Body of pancreas (tissue), 4 donors: ENCODE data around the gene ABI3BP. TPM values are rescaled to one million over a fixed set of nuclear protein-coding genes. Genes with fewer than 3 reads are reported as not detected.
A peak's percentile ranks its signal among the peaks of the same experiment; 100 is the strongest.

Experiments used
- ATAC-seq: fragments of 150-250 bp; one replicate; pipeline ENCODE4 v1.9.1; 2016
- DNase-seq, 4 donors: peaks; one replicate each; pipeline ENCODE4 v3.0.0-alpha.2; 2019
- H3K27ac ChIP-seq, 4 donors: fragments of 200-600 bp; sonication (generic); 1 replicate in 3 of 4; 2 replicates in 1 of 4; pipeline versions ENCODE4 v1.5.1 to v1.6.1; 2016 to 2019; ENCODE audit warnings: mild to moderate bottlenecking in 1 of 4, mixed read lengths in 1 of 4, moderate library complexity in 1 of 4
- H3K27me3 ChIP-seq, 2 donors: fragments of 200-600 bp; sonication (generic); one replicate each; pipeline ENCODE4 v1.6.0; 2016; ENCODE audit warnings: mild to moderate bottlenecking in 1 of 2
- H3K36me3 ChIP-seq, 2 donors: fragments of 200-600 bp; sonication (generic); replicated peaks in 1 of 2; 2 replicates each; pipeline ENCODE4 v1.5.1; 2016; ENCODE audit warnings: low read depth in 2 of 2; ENCODE audit not compliant: insufficient read depth in 1 of 2
- H3K4me1 ChIP-seq: fragments of 200-600 bp; sonication (generic); one replicate; pipeline ENCODE4 v1.6.0; 2016
- H3K4me3 ChIP-seq, 2 donors: fragments of 200-600 bp; sonication (generic); 1 replicate in 1 of 2; 2 replicates in 1 of 2; pipeline ENCODE4 v1.5.1; 2016 to 2019
- H3K9me3 ChIP-seq, 3 donors: fragments of 200-600 bp; sonication (generic); 1 replicate in 2 of 3; 2 replicates in 1 of 3; pipeline ENCODE4 v1.5.1; 2016
- POLR2A ChIP-seq, 3 donors: fragments of 450-650 bp; IDR thresholded peaks; one replicate each; pipeline ENCODE4 v1.6.1; 2016; ENCODE audit warnings: antibody characterized with exemption in 3 of 3, mild to moderate bottlenecking in 2 of 3
- WGBS, 2 donors: methylation state at CpG; one replicate each; pipeline ENCODE4 v1.1.5; 2017; 5-methylcytosine and 5-hydroxymethylcytosine counted together
- intact Hi-C: fragments of 100-400 bp; cut with DNase I; formaldehyde crosslinking; loops from one replicate; pipeline ENCODE4 v1.15.1; 2023
- total RNA-seq, 2 donors: library from RNA; depleted of rRNA; stranded (reverse); fragments of >200 nt; gene quantifications; one replicate each; pipeline ENCODE4 v1.1.0, GENCODE V29; 2016
- TF ChIP-seq, protein P1 (sequence below), 7 experiments: fragments of 450-650 bp in 4 of 7; fragments of 200-600 bp in 3 of 7; sonication (generic) in 3 of 7; IDR thresholded peaks; one replicate each; pipeline ENCODE4 v1.5.1; 2016 to 2019; ENCODE audit warnings: antibody characterized with exemption in 7 of 7

The ABI3BP gene
- total RNA-seq, 2 donors from 2014 or later, result 9.3 to 19.8 TPM

- intact Hi-C loops, result no loop called here
- H3K36me3 ChIP-seq, result no peaks in the 10 kb centered on the region
- no peaks in the 10 kb centered on the region for H3K9me3 ChIP-seq
- ATAC-seq (no peak), DNase-seq (no peak)
- peak overlapping the region; percentile 28 to 63 (median 51) for H3K27ac ChIP-seq
- WGBS, 2 donors, result 69 to 71% methylated on average over 3 of the region's 3 CpGs
- no peaks in the 10 kb centered on the region for H3K27me3 ChIP-seq
- no peak overlapping the region for H3K4me3 ChIP-seq
- TF ChIP-seq POLR2A (IDR thresholded peaks at IDR 0.05), result no peak
- TF ChIP-seq, protein P1, sequence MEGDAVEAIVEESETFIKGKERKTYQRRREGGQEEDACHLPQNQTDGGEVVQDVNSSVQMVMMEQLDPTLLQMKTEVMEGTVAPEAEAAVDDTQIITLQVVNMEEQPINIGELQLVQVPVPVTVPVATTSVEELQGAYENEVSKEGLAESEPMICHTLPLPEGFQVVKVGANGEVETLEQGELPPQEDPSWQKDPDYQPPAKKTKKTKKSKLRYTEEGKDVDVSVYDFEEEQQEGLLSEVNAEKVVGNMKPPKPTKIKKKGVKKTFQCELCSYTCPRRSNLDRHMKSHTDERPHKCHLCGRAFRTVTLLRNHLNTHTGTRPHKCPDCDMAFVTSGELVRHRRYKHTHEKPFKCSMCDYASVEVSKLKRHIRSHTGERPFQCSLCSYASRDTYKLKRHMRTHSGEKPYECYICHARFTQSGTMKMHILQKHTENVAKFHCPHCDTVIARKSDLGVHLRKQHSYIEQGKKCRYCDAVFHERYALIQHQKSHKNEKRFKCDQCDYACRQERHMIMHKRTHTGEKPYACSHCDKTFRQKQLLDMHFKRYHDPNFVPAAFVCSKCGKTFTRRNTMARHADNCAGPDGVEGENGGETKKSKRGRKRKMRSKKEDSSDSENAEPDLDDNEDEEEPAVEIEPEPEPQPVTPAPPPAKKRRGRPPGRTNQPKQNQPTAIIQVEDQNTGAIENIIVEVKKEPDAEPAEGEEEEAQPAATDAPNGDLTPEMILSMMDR (IDR thresholded peaks at IDR 0.05), result no peak
- peaks cover 9% of the 10 kb centered on the region for H3K4me1 ChIP-seq
Observed at GRCh38 chr3:101036676-101037075, 43.5 kb upstream of the ABI3BP start.

GRCh38 chr3:101036213-101036618, 43.0 kb upstream of the ABI3BP start:
- WGBS, 2 donors, result 25 to 30% methylated on average over 1 of the region's 1 CpG
- intact Hi-C loops, result no loop called here
- TF ChIP-seq POLR2A (IDR thresholded peaks at IDR 0.05), result no peak
- TF ChIP-seq, protein P1 (IDR thresholded peaks at IDR 0.05), result no peak
- Histone ChIP-seq H3K4me3 (no peak overlapping the region), H3K9me3 (no peaks in the 10 kb centered on the region), H3K36me3 (no peaks in the 10 kb centered on the region), H3K4me1 (peaks cover 9% of the 10 kb centered on the region), H3K27me3 (no peaks in the 10 kb centered on the region), H3K27ac (peak overlapping the region; percentile 28 to 63 (median 51))
- peak; percentile 91 for ATAC-seq
- peak; percentile 33 to 61 (median 50) for DNase-seq

GRCh38 chr3:101027286-101027685, 34.1 kb upstream of the ABI3BP start:
- 78 to 79% methylated on average over 5 of the region's 5 CpGs for WGBS, 2 donors

DNA sequence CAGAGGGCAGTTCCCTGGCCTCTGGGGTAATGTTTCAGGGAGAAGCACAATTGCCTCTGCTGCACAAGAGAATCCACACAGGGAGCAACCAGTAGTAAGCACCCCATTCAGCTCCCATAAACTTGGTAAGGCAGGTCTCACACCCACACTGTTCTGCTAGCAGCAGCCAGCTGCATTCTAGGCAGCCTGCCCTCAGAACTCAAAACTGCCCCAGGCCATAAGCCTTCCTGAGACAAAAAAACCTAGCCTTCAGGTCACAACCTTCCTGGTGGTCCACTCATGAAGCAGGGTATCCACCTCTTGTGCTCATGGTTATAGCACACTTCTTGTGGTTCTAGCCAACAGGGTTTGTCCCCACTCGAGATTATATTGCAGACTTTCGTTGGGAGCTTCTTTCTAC, 33.7 kb upstream of the ABI3BP start:
- Histone ChIP-seq H3K36me3 (no peaks in the 10 kb centered on the region), H3K27me3 (no peaks in the 10 kb centered on the region), H3K4me1 (no peaks in the 10 kb centered on the region), H3K9me3 (no peaks in the 10 kb centered on the region), H3K4me3 (no peak overlapping the region), H3K27ac (no peak overlapping the region)
- no peak for ATAC-seq
- no peak for TF ChIP-seq POLR2A (IDR thresholded peaks at IDR 0.05)
- TF ChIP-seq, protein P1 (IDR thresholded peaks at IDR 0.05), result no peak
- intact Hi-C loops, result no loop called here
- WGBS, 2 donors, result 36 to 45% methylated on average over 2 of the region's 2 CpGs
- DNase-seq, result no peak

More at GRCh38 chr3:101027286-101027685, 34.1 kb upstream of the ABI3BP start:
- DNase-seq (no peak), ATAC-seq (no peak)
- Histone ChIP-seq H3K4me1 (no peaks in the 10 kb centered on the region), H3K36me3 (no peaks in the 10 kb centered on the region), H3K4me3 (no peak overlapping the region), H3K27ac (no peak overlapping the region), H3K27me3 (no peaks in the 10 kb centered on the region), H3K9me3 (no peaks in the 10 kb centered on the region)
- intact Hi-C loops, result no loop called here
- TF ChIP-seq, protein P1 (IDR thresholded peaks at IDR 0.05), result no peak
- no peak for TF ChIP-seq POLR2A (IDR thresholded peaks at IDR 0.05)

DNA sequence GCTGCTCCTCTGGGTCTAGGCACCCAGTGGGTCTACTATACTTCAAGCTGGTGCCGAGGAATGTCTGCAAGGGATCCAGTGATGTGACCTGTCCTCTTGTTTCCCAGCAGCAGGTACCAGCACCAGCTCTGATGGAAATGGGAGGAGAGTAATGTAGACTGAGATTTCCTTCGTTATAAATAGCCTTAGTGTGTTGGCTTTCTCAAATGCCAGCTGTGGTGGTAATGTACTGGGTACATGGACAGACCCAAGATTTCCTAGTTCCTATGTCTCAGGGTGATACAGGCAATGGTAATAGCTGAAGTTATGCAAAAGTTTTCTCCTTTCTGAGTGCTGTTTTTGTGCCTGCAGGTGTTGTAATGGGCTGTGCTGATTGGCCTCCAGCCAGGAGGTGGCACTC, 33.0 kb upstream of the ABI3BP start:
- Histone ChIP-seq H3K9me3 (no peaks in the 10 kb centered on the region), H3K36me3 (no peaks in the 10 kb centered on the region), H3K4me3 (no peak overlapping the region), H3K4me1 (no peaks in the 10 kb centered on the region), H3K27ac (no peak overlapping the region), H3K27me3 (no peaks in the 10 kb centered on the region)
- intact Hi-C loops, result no loop called here
- TF ChIP-seq, protein P1 (IDR thresholded peaks at IDR 0.05), result no peak
- ATAC-seq (no peak), DNase-seq (no peak)
- WGBS, 2 donors, result 30 to 48% methylated on average over 1 to 2 of the region's 2 CpGs
